Bronchial epithelial cell (primary cell): ENCODE measurements around the gene SLC1A2. TPM values are rescaled to one million over a fixed set of nuclear protein-coding genes. Genes with fewer than 3 reads are reported as not detected.

ENCODE experiments used
- DNase-seq: peaks from one replicate; pipeline ENCODE4 v3.0.0-alpha.2; 2010; ENCODE audit warnings: low read depth
- FAIRE-seq: peaks from 2 replicates; lab custom pipeline; 2011; peaks lifted over from hg19 to GRCh38; lab: Jason Lieb, UNC
- H3K27me3 ChIP-seq: 2 replicates; pipeline ENCODE4 v1.5.1; 2011; ENCODE audit warnings: low read length; ENCODE audit not compliant: control insufficient read depth, insufficient read depth
- H3K36me3 ChIP-seq: 2 replicates; pipeline ENCODE4 v1.5.1; 2011; ENCODE audit warnings: low read length; ENCODE audit not compliant: control insufficient read depth, insufficient read depth
- H3K4me3 ChIP-seq: 2 replicates; pipeline ENCODE4 v1.5.1; 2011; ENCODE audit warnings: mild to moderate bottlenecking, low read depth, low read length, control low read depth
- total RNA-seq: library from RNA; depleted of rRNA; stranded (reverse); fragments of >200 nt; gene quantifications from 2 replicates; pipeline ENCODE4 v1.2.1, GENCODE V29; 2014
- TF ChIP-seq, protein P1 (sequence below): IDR thresholded peaks from 2 replicates; pipeline ENCODE4 v1.5.1; 2011; ENCODE audit warnings: mild to moderate bottlenecking, moderate library complexity, low read length, control low read depth, inconsistent platforms; ENCODE audit not compliant: insufficient read depth, severe bottlenecking

SLC1A2 gene
- total RNA-seq, 1 donor from 2014 or later, result under 0.01 TPM

DNA sequence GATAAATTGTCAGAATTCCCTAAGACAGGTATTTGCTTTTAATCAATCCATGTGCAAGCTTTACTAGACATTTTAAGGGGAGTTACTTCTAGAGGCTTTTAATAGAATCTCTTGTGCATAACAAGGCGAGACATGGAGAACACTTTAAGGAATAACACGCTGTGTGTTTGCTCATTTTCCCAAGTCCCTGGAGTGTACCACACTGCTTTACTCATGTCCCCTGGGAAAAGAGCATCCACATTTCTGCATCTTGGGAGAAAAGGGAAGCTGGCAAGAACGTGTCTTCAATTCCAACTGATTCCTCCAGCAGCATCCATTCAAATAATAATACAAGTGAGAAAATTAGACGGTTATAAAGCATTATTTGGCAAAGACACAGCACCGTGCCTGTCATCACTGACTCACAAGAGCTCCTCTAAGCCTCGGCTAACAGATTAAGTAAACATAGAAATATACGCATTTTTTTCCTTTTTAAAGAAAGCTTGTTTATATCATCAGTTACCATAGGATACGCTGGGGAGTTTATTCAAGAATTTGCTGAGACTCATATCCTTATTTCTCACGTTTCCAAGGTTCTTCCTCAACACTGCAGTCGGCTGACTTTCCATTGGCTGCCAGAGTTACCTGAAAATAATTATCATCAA lies 158.9 kb downstream of the SLC1A2 start:
- no peaks in the 10 kb centered on the region for H3K36me3 ChIP-seq
- H3K4me3 ChIP-seq, result no peak overlapping the region
- TF ChIP-seq, protein P1, sequence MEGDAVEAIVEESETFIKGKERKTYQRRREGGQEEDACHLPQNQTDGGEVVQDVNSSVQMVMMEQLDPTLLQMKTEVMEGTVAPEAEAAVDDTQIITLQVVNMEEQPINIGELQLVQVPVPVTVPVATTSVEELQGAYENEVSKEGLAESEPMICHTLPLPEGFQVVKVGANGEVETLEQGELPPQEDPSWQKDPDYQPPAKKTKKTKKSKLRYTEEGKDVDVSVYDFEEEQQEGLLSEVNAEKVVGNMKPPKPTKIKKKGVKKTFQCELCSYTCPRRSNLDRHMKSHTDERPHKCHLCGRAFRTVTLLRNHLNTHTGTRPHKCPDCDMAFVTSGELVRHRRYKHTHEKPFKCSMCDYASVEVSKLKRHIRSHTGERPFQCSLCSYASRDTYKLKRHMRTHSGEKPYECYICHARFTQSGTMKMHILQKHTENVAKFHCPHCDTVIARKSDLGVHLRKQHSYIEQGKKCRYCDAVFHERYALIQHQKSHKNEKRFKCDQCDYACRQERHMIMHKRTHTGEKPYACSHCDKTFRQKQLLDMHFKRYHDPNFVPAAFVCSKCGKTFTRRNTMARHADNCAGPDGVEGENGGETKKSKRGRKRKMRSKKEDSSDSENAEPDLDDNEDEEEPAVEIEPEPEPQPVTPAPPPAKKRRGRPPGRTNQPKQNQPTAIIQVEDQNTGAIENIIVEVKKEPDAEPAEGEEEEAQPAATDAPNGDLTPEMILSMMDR, result no peak
- no peaks in the 10 kb centered on the region for H3K27me3 ChIP-seq
- peak; percentile 90 for DNase-seq
- FAIRE-seq, result no peak

DNA sequence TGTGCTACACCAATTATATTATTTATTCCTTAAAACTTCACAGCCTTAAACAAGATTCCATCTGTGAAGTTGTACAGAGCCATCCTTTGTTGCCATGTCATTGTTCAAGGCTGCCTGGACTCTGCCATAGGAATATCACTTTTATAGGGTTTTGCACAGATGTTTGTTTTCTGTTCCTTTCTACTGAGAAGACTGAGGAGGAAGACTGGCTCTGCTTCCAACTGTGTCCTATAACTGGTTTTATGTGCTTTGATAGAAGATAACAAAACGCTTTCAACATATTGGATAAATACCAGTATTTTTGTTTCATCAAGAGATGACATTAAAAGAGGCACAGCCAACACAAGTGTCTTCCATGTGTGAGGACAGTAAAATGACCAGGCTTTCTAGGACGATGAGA lies 159.8 kb downstream of the SLC1A2 start:
- DNase-seq (no peak), FAIRE-seq (no peak)
- H3K27me3 ChIP-seq, result no peaks in the 10 kb centered on the region
- H3K4me3 ChIP-seq, result no peak overlapping the region
- no peaks in the 10 kb centered on the region for H3K36me3 ChIP-seq
- TF ChIP-seq, protein P1, result no peak

DNA sequence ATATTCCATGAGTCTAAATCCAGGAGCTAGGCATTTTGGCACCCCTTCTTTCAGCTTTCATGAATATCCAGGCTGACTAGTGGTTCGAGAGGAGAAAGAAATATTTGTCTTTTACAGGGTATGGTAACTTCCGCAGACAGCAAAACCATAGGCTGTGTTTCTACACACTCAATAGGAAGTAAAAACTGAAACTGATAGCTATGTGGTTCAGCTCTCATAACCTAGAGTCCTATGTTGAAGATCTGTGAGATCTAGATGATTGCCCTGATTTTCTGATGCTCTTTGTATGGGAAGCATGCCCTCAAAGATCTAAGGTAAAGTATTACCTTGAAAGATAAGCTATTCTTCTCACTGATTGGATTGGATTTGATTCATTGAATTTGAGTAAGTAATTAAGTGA lies 162.1 kb downstream of the SLC1A2 start:
- Histone ChIP-seq H3K27me3 (no peaks in the 10 kb centered on the region), H3K36me3 (no peaks in the 10 kb centered on the region), H3K4me3 (no peak overlapping the region)
- TF ChIP-seq, protein P1, result no peak
- DNase-seq (no peak), FAIRE-seq (no peak)

DNA sequence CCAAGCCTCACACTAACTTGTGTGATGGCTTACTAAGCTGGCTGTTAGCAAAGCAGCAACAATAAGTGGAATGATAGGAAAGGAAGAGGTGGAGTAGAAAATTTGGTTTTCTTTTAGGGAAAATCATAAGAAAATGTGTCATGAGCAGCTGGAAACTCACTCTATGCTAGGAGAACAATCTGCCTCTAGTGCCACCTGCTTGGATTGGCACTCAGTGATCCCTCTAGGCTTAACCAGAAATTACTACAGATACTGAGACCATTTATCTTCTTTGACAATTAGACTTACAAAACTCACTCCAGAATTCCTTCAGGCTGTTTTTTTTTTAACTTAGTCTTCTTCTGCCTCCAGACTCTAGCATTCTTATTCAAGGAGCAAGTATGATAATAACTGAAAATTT lies 163.1 kb downstream of the SLC1A2 start:
- TF ChIP-seq, protein P1, result no peak
- DNase-seq (no peak), FAIRE-seq (no peak)
- Histone ChIP-seq H3K27me3 (no peaks in the 10 kb centered on the region), H3K36me3 (no peaks in the 10 kb centered on the region), H3K4me3 (no peak overlapping the region)

DNA sequence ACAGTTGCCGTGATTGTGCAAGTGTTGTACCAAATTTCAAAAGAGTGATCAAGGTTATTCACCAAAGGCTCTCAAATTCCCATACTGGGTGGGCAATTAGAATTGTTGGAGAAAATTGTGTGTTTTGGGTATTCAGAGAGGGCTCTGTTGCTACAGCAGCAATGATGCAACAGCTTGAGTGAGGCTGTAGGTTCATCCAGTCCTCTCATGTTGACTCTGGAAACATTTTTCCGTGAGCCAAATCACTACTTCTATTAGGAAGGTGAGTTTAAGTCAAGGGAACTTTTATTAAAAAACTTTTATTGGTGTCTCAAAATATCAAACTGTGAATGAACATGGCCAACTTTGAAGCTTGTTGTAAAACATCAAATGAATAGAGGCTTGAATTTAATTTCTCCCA lies 163.8 kb downstream of the SLC1A2 start:
- no peak for FAIRE-seq
- Histone ChIP-seq H3K36me3 (no peaks in the 10 kb centered on the region), H3K27me3 (no peaks in the 10 kb centered on the region), H3K4me3 (no peak overlapping the region)
- no peak for DNase-seq
- TF ChIP-seq, protein P1, result no peak

DNA sequence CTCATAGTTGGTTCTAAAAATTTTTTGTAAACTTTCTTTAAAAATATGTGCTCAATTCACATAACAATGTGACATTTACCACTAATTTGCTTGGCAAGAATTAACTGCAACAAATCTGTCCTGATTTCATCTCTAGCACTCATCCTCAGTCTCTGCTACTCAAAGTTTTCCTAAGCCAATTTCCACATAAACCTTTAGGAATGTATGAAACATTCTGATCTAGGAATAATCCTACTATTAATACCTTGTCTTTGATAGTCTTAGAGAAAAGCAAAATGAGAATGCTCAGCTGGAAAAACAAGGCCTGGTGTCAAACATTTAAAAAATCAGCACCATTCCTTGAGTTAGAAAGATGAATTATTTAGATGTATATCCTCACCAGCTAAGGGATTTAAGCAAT lies 166.1 kb downstream of the SLC1A2 start:
- H3K36me3 ChIP-seq, result no peaks in the 10 kb centered on the region
- FAIRE-seq, result no peak
- H3K4me3 ChIP-seq, result no peak overlapping the region
- TF ChIP-seq, protein P1, result no peak
- H3K27me3 ChIP-seq, result no peaks in the 10 kb centered on the region
- no peak for DNase-seq
